ENCODE measurements around the gene PANK3.
"Not testable (repeated sequence)": the region's sequence is repeated elsewhere in the genome, so short reads cannot be mapped to it uniquely, and the experiment has no call there.

Gene PANK3

DNA sequence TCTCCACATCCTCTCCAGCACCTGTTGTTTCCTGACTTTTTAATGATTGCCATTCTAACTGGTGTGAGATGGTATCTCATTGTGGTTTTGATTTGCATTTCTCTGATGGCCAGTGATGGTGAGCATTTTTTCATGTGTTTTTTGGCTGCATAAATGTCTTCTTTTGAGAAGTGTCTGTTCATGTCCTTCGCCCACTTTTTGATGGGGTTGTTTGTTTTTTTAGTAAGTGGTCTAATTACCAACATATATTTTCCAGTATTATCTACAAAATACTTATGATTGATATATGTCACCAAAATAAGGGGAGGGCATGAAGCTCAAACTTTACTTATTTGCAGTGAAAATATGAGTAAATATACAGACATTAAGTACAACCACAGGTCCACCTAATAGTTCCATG, 5.0 kb downstream of the PANK3 start:
- not testable (repeated sequence) for H3K4me3 ChIP-seq (ENCODE audit: low read depth in 1 of 2, low read length in 2 of 2); H3K27me3 ChIP-seq (ENCODE audit: control insufficient read depth in 1 of 2, insufficient read depth in 2 of 2, low read length in 2 of 2); H3K9ac ChIP-seq (ENCODE audit: low read length); H3K36me3 ChIP-seq (ENCODE audit: insufficient read depth, low read length); H3K9me3 ChIP-seq (ENCODE audit: low read length); H3K27ac ChIP-seq (ENCODE audit: low read depth, low read length)
- H3K4me1 ChIP-seq (ENCODE audit: insufficient read depth, low read length): peaks cover 15% of the 10 kb centered on the region

GRCh38 chr5:168573663-168574062, 5.5 kb downstream of the PANK3 start:
- not testable (repeated sequence) for H3K27ac ChIP-seq (ENCODE audit: low read depth, low read length); H3K27me3 ChIP-seq (ENCODE audit: control insufficient read depth in 1 of 2, insufficient read depth in 2 of 2, low read length in 2 of 2); H3K36me3 ChIP-seq (ENCODE audit: insufficient read depth, low read length); H3K4me3 ChIP-seq (ENCODE audit: low read depth in 1 of 2, low read length in 2 of 2); H3K9me3 ChIP-seq (ENCODE audit: low read length); H3K9ac ChIP-seq (ENCODE audit: low read length)
- peaks cover 15% of the 10 kb centered on the region for H3K4me1 ChIP-seq (ENCODE audit: insufficient read depth, low read length)

DNA sequence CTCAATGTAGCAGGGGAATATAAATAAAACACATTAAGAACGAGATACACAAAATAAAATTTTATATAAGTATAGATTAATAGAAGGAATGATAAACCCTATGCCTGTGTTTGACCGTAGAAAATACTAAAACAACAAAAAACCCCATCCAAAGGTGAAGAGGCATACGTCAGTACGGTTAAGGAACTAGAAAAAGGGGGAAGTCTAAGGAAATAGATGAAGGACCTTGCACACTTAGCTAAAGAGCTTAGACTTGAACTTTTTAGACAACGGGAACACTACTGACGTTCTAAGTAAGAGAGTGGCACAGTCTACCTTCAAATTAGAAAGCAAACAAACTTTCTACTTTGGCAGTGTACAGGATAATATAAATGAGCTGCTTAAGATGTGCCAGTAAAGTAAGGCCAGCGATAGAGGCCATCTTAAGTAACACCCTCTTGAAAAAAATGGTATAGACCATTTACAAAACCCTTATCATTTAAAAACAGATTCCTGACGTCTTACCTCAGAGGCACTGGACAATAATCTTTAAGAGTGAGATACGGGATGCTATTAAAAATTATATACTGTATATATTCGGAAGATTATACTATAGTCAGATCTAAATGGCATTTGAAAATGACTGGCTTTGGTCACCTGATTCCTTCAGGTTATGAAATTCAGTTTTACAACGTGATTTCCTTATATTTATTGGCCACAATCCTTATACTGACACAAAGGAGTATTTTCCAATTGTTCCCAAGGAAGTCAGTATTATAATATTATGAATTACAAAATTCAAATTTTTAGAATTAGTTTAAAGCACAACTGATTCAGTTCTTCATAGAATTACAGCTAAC, 8.5 kb downstream of the PANK3 start:
- H3K27ac ChIP-seq (ENCODE audit: low read depth, low read length): no peak overlapping the region
- H3K4me3 ChIP-seq (ENCODE audit: low read depth in 1 of 2, low read length in 2 of 2): no peak overlapping the region
- H3K4me1 ChIP-seq (ENCODE audit: insufficient read depth, low read length): peaks cover 6% of the 10 kb centered on the region
- H3K9ac ChIP-seq (ENCODE audit: low read length): no peak overlapping the region
- no peaks in the 10 kb centered on the region for H3K9me3 ChIP-seq (ENCODE audit: low read length)
- no peaks in the 10 kb centered on the region for H3K27me3 ChIP-seq (ENCODE audit: control insufficient read depth in 1 of 2, insufficient read depth in 2 of 2, low read length in 2 of 2)
- H3K36me3 ChIP-seq (ENCODE audit: insufficient read depth, low read length): peaks cover 19% of the 10 kb centered on the region

GRCh38 chr5:168568738-168569137, 10.4 kb downstream of the PANK3 start:
- Histone ChIP-seq H3K36me3 (ENCODE audit: insufficient read depth, low read length) (peaks cover 22% of the 10 kb centered on the region), H3K9ac (ENCODE audit: low read length) (no peak overlapping the region), H3K27me3 (ENCODE audit: control insufficient read depth in 1 of 2, insufficient read depth in 2 of 2, low read length in 2 of 2) (no peaks in the 10 kb centered on the region), H3K4me3 (ENCODE audit: low read depth in 1 of 2, low read length in 2 of 2) (no peak overlapping the region), H3K9me3 (ENCODE audit: low read length) (no peaks in the 10 kb centered on the region), H3K27ac (ENCODE audit: low read depth, low read length) (no peak overlapping the region), H3K4me1 (ENCODE audit: insufficient read depth, low read length) (no peaks in the 10 kb centered on the region)

GRCh38 chr5:168563959-168564358, 15.2 kb downstream of the PANK3 start:
- no peaks in the 10 kb centered on the region for H3K4me1 ChIP-seq (ENCODE audit: insufficient read depth, low read length)
- H3K9me3 ChIP-seq (ENCODE audit: low read length): no peaks in the 10 kb centered on the region
- no peak overlapping the region for H3K27ac ChIP-seq (ENCODE audit: low read depth, low read length)
- H3K36me3 ChIP-seq (ENCODE audit: insufficient read depth, low read length): peaks cover 33% of the 10 kb centered on the region
- H3K4me3 ChIP-seq (ENCODE audit: low read depth in 1 of 2, low read length in 2 of 2): no peak overlapping the region
- H3K27me3 ChIP-seq (ENCODE audit: control insufficient read depth in 1 of 2, insufficient read depth in 2 of 2, low read length in 2 of 2): no peaks in the 10 kb centered on the region
- H3K9ac ChIP-seq (ENCODE audit: low read length): no peak overlapping the region

GRCh38 chr5:168562279-168562678, 16.9 kb downstream of the PANK3 start:
- H3K36me3 ChIP-seq (ENCODE audit: insufficient read depth, low read length): peaks cover 24% of the 10 kb centered on the region
- H3K9ac ChIP-seq (ENCODE audit: low read length): no peak overlapping the region
- H3K4me3 ChIP-seq (ENCODE audit: low read depth in 1 of 2, low read length in 2 of 2): no peak overlapping the region
- H3K27ac ChIP-seq (ENCODE audit: low read depth, low read length): no peak overlapping the region
- no peaks in the 10 kb centered on the region for H3K9me3 ChIP-seq (ENCODE audit: low read length)
- H3K27me3 ChIP-seq (ENCODE audit: control insufficient read depth in 1 of 2, insufficient read depth in 2 of 2, low read length in 2 of 2): no peaks in the 10 kb centered on the region
- H3K4me1 ChIP-seq (ENCODE audit: insufficient read depth, low read length): no peaks in the 10 kb centered on the region

- Histone ChIP-seq H3K27ac (ENCODE audit: low read depth, low read length) (no peak overlapping the region), H3K9ac (ENCODE audit: low read length) (no peak overlapping the region), H3K27me3 (ENCODE audit: control insufficient read depth in 1 of 2, insufficient read depth in 2 of 2, low read length in 2 of 2) (no peaks in the 10 kb centered on the region), H3K4me1 (ENCODE audit: insufficient read depth, low read length) (peaks cover 2% of the 10 kb centered on the region), H3K36me3 (ENCODE audit: insufficient read depth, low read length) (peaks cover 22% of the 10 kb centered on the region), H3K9me3 (ENCODE audit: low read length) (no peaks in the 10 kb centered on the region), H3K4me3 (ENCODE audit: low read depth in 1 of 2, low read length in 2 of 2) (no peak overlapping the region)
Measured at GRCh38 chr5:168557389-168557788, 21.8 kb downstream of the PANK3 start.

GRCh38 chr5:168553377-168554130, 25.6 kb downstream of the PANK3 start:
- Histone ChIP-seq H3K36me3 (ENCODE audit: insufficient read depth, low read length) (peaks cover 17% of the 10 kb centered on the region), H3K9me3 (ENCODE audit: low read length) (no peaks in the 10 kb centered on the region), H3K27me3 (ENCODE audit: control insufficient read depth in 1 of 2, insufficient read depth in 2 of 2, low read length in 2 of 2) (no peaks in the 10 kb centered on the region), H3K4me3 (ENCODE audit: low read depth in 1 of 2, low read length in 2 of 2) (no peak overlapping the region), H3K27ac (ENCODE audit: low read depth, low read length) (no peak overlapping the region), H3K4me1 (ENCODE audit: insufficient read depth, low read length) (peaks cover 8% of the 10 kb centered on the region), H3K9ac (ENCODE audit: low read length) (no peak overlapping the region)

GRCh38 chr5:168552146-168552545, 27.0 kb downstream of the PANK3 start:
- H3K36me3 ChIP-seq (ENCODE audit: insufficient read depth, low read length): peaks cover 17% of the 10 kb centered on the region
- H3K4me3 ChIP-seq (ENCODE audit: low read depth in 1 of 2, low read length in 2 of 2): no peak overlapping the region
- H3K9ac ChIP-seq (ENCODE audit: low read length): no peak overlapping the region
- H3K27me3 ChIP-seq (ENCODE audit: control insufficient read depth in 1 of 2, insufficient read depth in 2 of 2, low read length in 2 of 2): no peaks in the 10 kb centered on the region
- no peaks in the 10 kb centered on the region for H3K9me3 ChIP-seq (ENCODE audit: low read length)
- H3K4me1 ChIP-seq (ENCODE audit: insufficient read depth, low read length): peaks cover 8% of the 10 kb centered on the region
- H3K27ac ChIP-seq (ENCODE audit: low read depth, low read length): no peak overlapping the region

DNA sequence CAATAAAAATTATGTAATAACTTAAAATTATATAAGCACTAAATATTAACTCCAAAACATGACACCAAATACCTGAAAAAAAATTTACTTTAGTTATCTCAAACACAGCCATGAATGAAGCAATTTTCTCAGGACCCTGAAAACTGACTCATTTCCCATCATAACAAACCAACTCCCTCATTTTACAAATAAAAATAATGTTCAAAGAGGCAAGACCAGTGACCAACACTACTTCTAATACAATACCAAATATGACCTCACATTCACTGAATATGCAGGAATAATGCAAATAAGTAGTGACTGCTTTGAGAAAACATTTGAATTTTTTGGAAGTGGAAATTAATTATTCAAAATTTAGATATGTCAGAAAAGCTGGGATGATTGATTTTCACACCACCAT, 28.5 kb downstream of the PANK3 start:
- Histone ChIP-seq H3K27me3 (ENCODE audit: control insufficient read depth in 1 of 2, insufficient read depth in 2 of 2, low read length in 2 of 2) (no peaks in the 10 kb centered on the region), H3K9me3 (ENCODE audit: low read length) (no peaks in the 10 kb centered on the region), H3K4me1 (ENCODE audit: insufficient read depth, low read length) (peaks cover 8% of the 10 kb centered on the region), H3K36me3 (ENCODE audit: insufficient read depth, low read length) (peaks cover 10% of the 10 kb centered on the region), H3K9ac (ENCODE audit: low read length) (no peak overlapping the region), H3K4me3 (ENCODE audit: low read depth in 1 of 2, low read length in 2 of 2) (no peak overlapping the region), H3K27ac (ENCODE audit: low read depth, low read length) (no peak overlapping the region)

GRCh38 chr5:168549554-168549953, 29.6 kb downstream of the PANK3 start:
- Histone ChIP-seq H3K9ac (ENCODE audit: low read length) (no peak overlapping the region), H3K4me3 (ENCODE audit: low read depth in 1 of 2, low read length in 2 of 2) (no peak overlapping the region), H3K4me1 (ENCODE audit: insufficient read depth, low read length) (peaks cover 8% of the 10 kb centered on the region), H3K27me3 (ENCODE audit: control insufficient read depth in 1 of 2, insufficient read depth in 2 of 2, low read length in 2 of 2) (no peaks in the 10 kb centered on the region), H3K36me3 (ENCODE audit: insufficient read depth, low read length) (peaks cover 10% of the 10 kb centered on the region), H3K9me3 (ENCODE audit: low read length) (no peaks in the 10 kb centered on the region), H3K27ac (ENCODE audit: low read depth, low read length) (no peak overlapping the region)
